GM21717 (cell line): ENCODE data around the gene MPHOSPH9.

Source experiments
- ATAC-seq: cut with Tn5 transposase; IDR thresholded peaks from one replicate; pipeline ENCODE4 v1.9.1; 2021; ENCODE audit warnings: mild to moderate bottlenecking, moderate library complexity; ENCODE audit not compliant: unreplicated experiment

MPHOSPH9 gene

GRCh38 chr12:123150744-123151456 is 82.0 kb downstream of the MPHOSPH9 start, which contains the start of gene PITPNM2:
Gene PITPNM2 (minus strand): TSS chr12:123151090. CDS start chr12:123034590, 116,500 bp downstream.
- ATAC-seq = no peak

DNA sequence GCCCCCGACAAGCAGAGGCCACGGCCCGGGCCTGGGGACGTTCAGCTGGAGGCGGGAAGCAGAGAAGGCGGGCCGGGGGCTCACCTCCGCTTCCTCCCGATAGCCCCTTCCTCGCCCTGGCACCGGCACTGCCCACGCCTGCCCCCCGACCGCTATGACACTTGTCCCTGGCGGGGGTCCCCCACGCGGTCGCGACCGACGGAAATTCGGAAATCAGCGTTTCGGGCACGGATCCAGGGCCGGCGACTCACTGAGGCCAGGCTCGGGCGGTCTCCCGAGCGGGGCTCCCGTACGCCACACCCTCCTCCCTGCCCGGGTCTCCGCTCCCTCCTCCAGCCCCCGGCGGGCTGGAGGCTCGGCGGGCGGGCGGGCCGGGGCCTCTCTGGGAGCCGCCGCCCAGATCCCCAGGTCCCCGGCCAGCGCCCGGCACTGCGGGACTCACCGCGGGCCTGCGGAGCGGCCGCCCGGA is 82.6 kb downstream of the MPHOSPH9 start:
- ATAC-seq = no peak

DNA sequence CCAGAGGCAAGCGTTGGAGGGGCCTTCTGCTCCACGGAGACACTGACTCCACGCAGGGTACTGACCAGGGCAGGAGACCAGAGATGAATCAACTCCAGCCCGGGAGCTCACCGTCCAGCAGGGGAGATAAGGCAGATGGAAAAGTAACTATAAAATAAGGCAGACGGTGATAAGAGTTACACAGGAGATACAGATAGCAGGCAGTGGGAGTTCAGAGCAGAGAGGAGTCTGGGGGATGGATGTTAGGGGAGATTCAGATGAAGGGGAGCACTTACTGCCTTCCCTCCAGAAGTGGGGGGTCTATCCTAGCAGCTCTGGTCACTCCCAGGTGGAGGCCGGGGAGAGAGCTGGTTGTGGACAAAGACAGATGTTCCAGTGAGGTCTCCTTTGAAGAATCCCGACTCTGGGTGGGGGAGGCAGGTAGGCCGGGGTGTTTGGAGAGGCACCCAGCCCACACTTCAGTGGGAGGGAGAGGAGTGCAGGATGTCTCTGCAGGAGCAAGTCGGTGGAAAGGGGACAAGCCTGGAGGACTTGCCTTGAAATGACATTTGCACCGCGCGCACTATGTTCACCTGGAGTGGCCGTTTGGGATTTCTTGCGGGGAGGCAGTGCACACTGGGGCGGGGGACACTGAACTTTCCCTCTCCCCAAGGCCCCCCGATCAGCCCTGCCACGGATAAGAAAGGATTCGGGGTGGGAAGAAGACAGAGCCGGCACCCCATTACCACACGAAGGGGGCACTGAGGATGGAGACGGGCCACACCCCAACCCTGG is 83.3 kb downstream of the MPHOSPH9 start:
- no peak for ATAC-seq

GRCh38 chr12:123149088-123149487 is 83.9 kb downstream of the MPHOSPH9 start:
- ATAC-seq = no peak

- no peak for ATAC-seq
These were observed 84.3 kb downstream of the MPHOSPH9 start for GRCh38 chr12:123148655-123149054.

GRCh38 chr12:123148223-123148622 is 84.7 kb downstream of the MPHOSPH9 start:
- ATAC-seq = no peak

DNA sequence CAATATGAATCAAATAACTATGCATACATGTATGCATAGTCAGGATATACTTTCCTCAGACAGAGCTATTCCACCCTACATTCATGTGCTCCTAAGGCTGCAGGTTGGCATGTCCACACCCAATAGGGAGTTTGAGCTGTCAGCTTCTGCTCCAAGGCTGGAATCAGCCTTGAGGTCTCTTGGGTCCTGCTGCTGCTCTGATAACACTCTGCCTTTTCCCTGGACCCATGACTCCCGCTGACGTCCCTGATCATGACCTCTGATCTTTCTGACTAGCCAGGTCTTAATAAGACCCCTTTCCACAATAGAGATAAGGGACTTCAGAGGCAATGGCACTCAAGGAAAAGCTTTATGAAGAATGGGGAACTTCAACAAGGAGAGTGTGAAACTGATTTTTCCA is 87.7 kb downstream of the MPHOSPH9 start:
- ATAC-seq = no peak

- ATAC-seq = no peak
These were observed 89.0 kb downstream of the MPHOSPH9 start for GRCh38 chr12:123143736-123144461.

GRCh38 chr12:123142921-123143735 is 89.8 kb downstream of the MPHOSPH9 start:
- no peak for ATAC-seq

GRCh38 chr12:123142518-123142840 is 90.5 kb downstream of the MPHOSPH9 start:
- ATAC-seq = no peak

DNA sequence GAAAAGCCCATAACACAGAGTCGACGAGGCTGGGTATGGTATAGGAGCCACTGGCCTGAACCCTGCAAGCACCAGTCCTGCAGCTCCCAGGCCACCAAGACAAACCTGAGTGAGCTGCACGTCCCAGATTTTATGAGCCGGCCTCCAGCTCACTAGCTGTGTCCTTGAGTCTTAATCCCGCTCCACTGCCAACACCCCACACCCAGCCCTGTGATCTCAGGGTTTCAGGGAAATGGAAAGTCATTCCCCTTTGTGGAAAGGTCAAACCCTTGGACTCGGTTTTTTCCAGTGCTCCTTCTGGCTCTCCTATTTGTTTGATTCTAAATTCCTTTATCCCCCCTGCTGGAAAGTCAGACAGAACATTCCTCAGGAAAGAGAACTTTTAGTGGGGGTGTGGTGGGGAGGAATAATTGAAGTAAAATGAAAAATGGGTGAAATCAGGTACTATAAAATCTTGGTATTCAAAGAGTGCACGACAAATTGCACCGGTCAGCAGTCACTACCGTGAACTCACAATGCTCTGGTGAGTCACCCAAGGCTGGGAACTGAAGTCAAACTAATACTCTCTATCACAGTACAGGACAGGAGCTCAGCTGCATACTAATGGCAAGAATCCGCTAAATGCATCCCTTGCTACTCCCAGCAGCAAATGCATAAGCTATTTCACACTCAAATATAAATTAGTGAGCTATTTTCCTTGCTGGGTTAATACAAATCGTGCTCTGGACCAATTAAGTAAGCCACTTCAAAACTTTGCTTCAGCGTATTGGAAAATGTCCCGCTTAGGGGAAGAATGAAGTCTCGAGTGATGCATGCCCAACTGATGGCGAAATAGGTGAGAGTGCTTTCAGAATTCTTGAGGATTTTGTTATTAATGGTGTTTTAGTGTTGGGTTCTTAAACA is 91.1 kb downstream of the MPHOSPH9 start:
- no peak for ATAC-seq

- no peak for ATAC-seq
These were observed 92.0 kb downstream of the MPHOSPH9 start for GRCh38 chr12:123140676-123141614.

- ATAC-seq = no peak
These were observed 92.8 kb downstream of the MPHOSPH9 start for GRCh38 chr12:123139926-123140675.

- no peak for ATAC-seq
These were observed 97.3 kb downstream of the MPHOSPH9 start for GRCh38 chr12:123135688-123136087.

GRCh38 chr12:123134826-123135225 is 98.1 kb downstream of the MPHOSPH9 start:
- ATAC-seq = no peak

- no peak for ATAC-seq
These were observed 98.7 kb downstream of the MPHOSPH9 start for GRCh38 chr12:123134271-123134671.

GRCh38 chr12:123133701-123134100 is 99.2 kb downstream of the MPHOSPH9 start:
- ATAC-seq = no peak
